GM20431 (cell line): Measurements from ENCODE around the gene FAM117A.
"Not testable (repeated sequence)": the region's sequence is repeated elsewhere in the genome, so short reads cannot be mapped to it uniquely, and the experiment has no call there.

Experiments
- in situ Hi-C: fragments of 300-500 bp; cut with MseI, MboI; formaldehyde crosslinking; loops from one replicate; pipeline ENCODE4 v1.15.0; 2020; ENCODE audit warnings: low sequenced_read_pairs; ENCODE audit not compliant: unreplicated experiment

Gene FAM117A

GRCh38 chr17:49687878-49688491, 75.9 kb downstream of the FAM117A start:
- in situ Hi-C loops, result no loop called here

- in situ Hi-C loops, result no loop called here
Observed at GRCh38 chr17:49681106-49681979, 82.6 kb downstream of the FAM117A start.

GRCh38 chr17:49680314-49680713, 83.6 kb downstream of the FAM117A start:
- in situ Hi-C loops, result no loop called here

GRCh38 chr17:49677933-49678847, 85.7 kb downstream of the FAM117A start, which contains the start of gene SPOP:
Gene SPOP, minus strand, starts transcription at chr17:49678097. Its CDS starts 55,287 bp downstream, at chr17:49622810.
- in situ Hi-C loops, result no loop called here

- in situ Hi-C loops, result no loop called here
Observed at GRCh38 chr17:49677134-49677932, 86.6 kb downstream of the FAM117A start.

GRCh38 chr17:49676276-49676868, 87.6 kb downstream of the FAM117A start:
- in situ Hi-C loops, result no loop called here

GRCh38 chr17:49674507-49674906, 89.4 kb downstream of the FAM117A start:
- in situ Hi-C loops, result no loop called here

GRCh38 chr17:49673679-49674078, 90.3 kb downstream of the FAM117A start:
- in situ Hi-C loops, result not testable (repeated sequence)

- in situ Hi-C loops, result no loop called here
Observed at GRCh38 chr17:49670641-49671040, 93.3 kb downstream of the FAM117A start.

- in situ Hi-C loops, result no loop called here
Observed at GRCh38 chr17:49670002-49670401, 93.9 kb downstream of the FAM117A start.

- in situ Hi-C loops, result no loop called here
Observed at GRCh38 chr17:49667854-49668253, 96.1 kb downstream of the FAM117A start.

GRCh38 chr17:49664706-49665211, 99.2 kb downstream of the FAM117A start:
- in situ Hi-C loops, result no loop called here
